GM23338 (cell line): Measurements from ENCODE around the gene RBM33. TPM values are rescaled to one million over a fixed set of nuclear protein-coding genes. Genes with fewer than 3 reads are reported as not detected.

Source experiments
- ATAC-seq: fragments of 200-7000 bp; cut with Tn5 transposase; 3 replicates; pipeline ENCODE4 v1.9.1; 2020
- DNase-seq: peaks from one replicate; pipeline ENCODE4 v3.0.0-alpha.2; 2015; ENCODE audit warnings: low spot score
- H2AFZ ChIP-seq: fragments of 200-600 bp; sonication (generic); 2 replicates; pipeline ENCODE4 v1.8.0; 2016; ENCODE audit warnings: antibody characterized with exemption, mild to moderate bottlenecking, moderate library complexity
- H3F3A ChIP-seq: fragments of 200-600 bp; sonication (generic); replicated peaks from 2 replicates; pipeline ENCODE4 v1.8.0; 2017; ENCODE audit warnings: antibody characterized with exemption, mixed run types, low read depth
- H3K27ac ChIP-seq: fragments of 200-600 bp; sonication (generic); 2 replicates; pipeline ENCODE4 v1.6.1; 2016; ENCODE audit warnings: low read depth
- H3K27me3 ChIP-seq: fragments of 200-600 bp; sonication (generic); 2 replicates; pipeline ENCODE4 v1.8.0; 2016; ENCODE audit warnings: mild to moderate bottlenecking, mixed run types, moderate library complexity; ENCODE audit not compliant: insufficient read depth
- H3K36me3 ChIP-seq: fragments of 200-600 bp; sonication (generic); 2 replicates; pipeline ENCODE4 v1.8.0; 2016; ENCODE audit warnings: mild to moderate bottlenecking; ENCODE audit not compliant: insufficient read depth
- H3K4me1 ChIP-seq: fragments of 200-600 bp; sonication (generic); 2 replicates; pipeline ENCODE4 v1.8.0; 2016; ENCODE audit warnings: mild to moderate bottlenecking, moderate library complexity; ENCODE audit not compliant: insufficient read depth
- H3K4me2 ChIP-seq: fragments of 200-600 bp; sonication (generic); 2 replicates; pipeline ENCODE4 v1.7.1; 2017; ENCODE audit warnings: mixed run types
- H3K4me3 ChIP-seq: fragments of 200-600 bp; sonication (generic); 2 replicates; pipeline ENCODE4 v1.6.1; 2016; ENCODE audit warnings: mixed run types
- H3K79me2 ChIP-seq: fragments of 200-600 bp; sonication (generic); replicated peaks from 2 replicates; pipeline ENCODE4 v1.8.0; 2017; ENCODE audit warnings: mild to moderate bottlenecking; ENCODE audit not compliant: insufficient read depth
- H3K9me2 ChIP-seq: fragments of 200-600 bp; sonication (generic); 2 replicates; pipeline ENCODE4 v1.8.0; 2017; ENCODE audit not compliant: insufficient read depth
- H4K20me1 ChIP-seq: fragments of 200-600 bp; sonication (generic); replicated peaks from 2 replicates; pipeline ENCODE4 v1.8.0; 2017; ENCODE audit warnings: mild to moderate bottlenecking; ENCODE audit not compliant: insufficient read depth
- H3K27ac Mint-ChIP-seq: 2 replicates; pipeline ENCODE4 v1.8.0; 2020; ENCODE audit warnings: inconsistent platforms, mild to moderate bottlenecking, moderate library complexity, mixed read lengths
- H3K27me3 Mint-ChIP-seq: 3 replicates; pipeline ENCODE4 v1.8.0; 2022; ENCODE audit warnings: low read depth, mild to moderate bottlenecking, moderate library complexity, mixed read lengths, inconsistent platforms; ENCODE audit not compliant: insufficient read depth, poor library complexity
- H3K36me3 Mint-ChIP-seq: 3 replicates; pipeline ENCODE4 v1.8.0; 2021; ENCODE audit warnings: low read depth, mild to moderate bottlenecking, inconsistent platforms, moderate library complexity, mixed read lengths
- H3K4me1 Mint-ChIP-seq: 3 replicates; pipeline ENCODE4 v1.8.0; 2020; ENCODE audit warnings: mild to moderate bottlenecking, inconsistent platforms, mixed read lengths
- H3K4me3 Mint-ChIP-seq: 3 replicates; pipeline ENCODE4 v1.8.0; 2021; ENCODE audit warnings: moderate library complexity, mild to moderate bottlenecking, inconsistent platforms, mixed read lengths
- H3K9me3 Mint-ChIP-seq: 3 replicates; pipeline ENCODE4 v1.8.0; 2020; ENCODE audit warnings: moderate library complexity, mild to moderate bottlenecking, inconsistent platforms, mixed read lengths
- EZH2 ChIP-seq: fragments of 200-600 bp; sonication (generic); IDR thresholded peaks from one replicate; pipeline ENCODE4 v1.8.0; 2017; ENCODE audit warnings: antibody characterized with exemption, mild to moderate bottlenecking, low read depth; ENCODE audit not compliant: unreplicated experiment
- EZH2phosphoT487 ChIP-seq: fragments of 200-600 bp; sonication (generic); IDR thresholded peaks from one replicate; pipeline ENCODE4 v1.8.1; 2018; ENCODE audit warnings: antibody characterized with exemption; ENCODE audit not compliant: unreplicated experiment
- JUNB ChIP-seq: IDR thresholded peaks from one replicate; pipeline ENCODE4 v1.6.1; 2016; ENCODE audit warnings: antibody characterized with exemption; ENCODE audit not compliant: unreplicated experiment
- NANOG ChIP-seq: IDR thresholded peaks from 2 replicates; pipeline ENCODE4 v1.6.1; 2016; ENCODE audit warnings: antibody characterized with exemption, borderline replicate concordance
- POLR2AphosphoS5 ChIP-seq: IDR thresholded peaks from 2 replicates; pipeline ENCODE4 v1.6.1; 2016; ENCODE audit warnings: antibody characterized with exemption, low read depth
- STAT1 ChIP-seq: IDR thresholded peaks from one replicate; pipeline ENCODE4 v1.6.1; 2016; ENCODE audit warnings: antibody characterized with exemption; ENCODE audit not compliant: unreplicated experiment
- polyA plus RNA-seq: library from polyadenylated mRNA; unstranded; fragments of >200 nt; fragmentation: Nextera tagmentation; extraction: Ambion mirVana; gene quantifications from 2 replicates; pipeline ENCODE4 v1.2.1, GENCODE V29; 2016
- total RNA-seq: library from RNA; depleted of rRNA; stranded (reverse); fragments of >200 nt; shearing (Covaris generic); gene quantifications from 2 replicates; pipeline ENCODE4 v1.2.3, GENCODE V29; 2014
- TF ChIP-seq, protein P1 (sequence below): fragments of 250-450 bp; sonication (Bioruptor Pico); IDR thresholded peaks from 2 replicates; pipeline ENCODE4 v1.5.0; 2020; ENCODE audit warnings: mild to moderate bottlenecking, moderate library complexity
- TF ChIP-seq, protein P2 (sequence below), 2 experiments: fragments of 200-600 bp in 1 of 2; sonication (generic) in 1 of 2; conservative IDR thresholded peaks; 2 replicates each; pipeline versions ENCODE4 v1.5.1 to v1.6.1; 2016 to 2017; ENCODE audit warnings: antibody characterized with exemption in 2 of 2, low read depth in 2 of 2, mild to moderate bottlenecking in 2 of 2, moderate library complexity in 1 of 2
- TF ChIP-seq, protein P3 (sequence below): IDR thresholded peaks from one replicate; pipeline ENCODE4 v1.6.1; 2018; ENCODE audit warnings: antibody characterized with exemption; ENCODE audit not compliant: unreplicated experiment

The RBM33 gene
- total and polyA plus RNA-seq, 2 experiments from 2014 or later, result 47.7 to 94.7 TPM

DNA sequence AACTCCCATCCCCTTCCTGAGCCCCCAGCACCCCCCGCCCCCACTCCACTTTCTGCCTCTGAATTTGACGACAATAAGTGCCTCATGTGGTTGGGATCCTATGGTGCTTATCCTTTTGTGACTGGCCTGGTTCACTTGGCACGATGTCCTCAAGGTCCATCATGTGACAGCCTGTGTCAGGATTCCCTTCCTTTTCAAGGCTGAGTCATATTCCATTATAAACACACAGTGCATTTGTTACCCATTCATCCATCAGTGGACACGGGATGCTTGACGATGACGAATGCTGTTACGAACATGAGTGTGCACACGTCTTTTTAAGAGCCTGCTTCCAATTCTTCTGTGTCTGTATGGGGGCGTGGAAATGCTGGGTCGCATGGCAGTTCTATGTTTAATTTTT, 141.1 kb downstream of the RBM33 start:
- peaks cover 20% of the 10 kb centered on the region for H3K4me1 Mint-ChIP-seq
- H3K27ac ChIP-seq, result no peak overlapping the region
- TF ChIP-seq, protein P1, sequence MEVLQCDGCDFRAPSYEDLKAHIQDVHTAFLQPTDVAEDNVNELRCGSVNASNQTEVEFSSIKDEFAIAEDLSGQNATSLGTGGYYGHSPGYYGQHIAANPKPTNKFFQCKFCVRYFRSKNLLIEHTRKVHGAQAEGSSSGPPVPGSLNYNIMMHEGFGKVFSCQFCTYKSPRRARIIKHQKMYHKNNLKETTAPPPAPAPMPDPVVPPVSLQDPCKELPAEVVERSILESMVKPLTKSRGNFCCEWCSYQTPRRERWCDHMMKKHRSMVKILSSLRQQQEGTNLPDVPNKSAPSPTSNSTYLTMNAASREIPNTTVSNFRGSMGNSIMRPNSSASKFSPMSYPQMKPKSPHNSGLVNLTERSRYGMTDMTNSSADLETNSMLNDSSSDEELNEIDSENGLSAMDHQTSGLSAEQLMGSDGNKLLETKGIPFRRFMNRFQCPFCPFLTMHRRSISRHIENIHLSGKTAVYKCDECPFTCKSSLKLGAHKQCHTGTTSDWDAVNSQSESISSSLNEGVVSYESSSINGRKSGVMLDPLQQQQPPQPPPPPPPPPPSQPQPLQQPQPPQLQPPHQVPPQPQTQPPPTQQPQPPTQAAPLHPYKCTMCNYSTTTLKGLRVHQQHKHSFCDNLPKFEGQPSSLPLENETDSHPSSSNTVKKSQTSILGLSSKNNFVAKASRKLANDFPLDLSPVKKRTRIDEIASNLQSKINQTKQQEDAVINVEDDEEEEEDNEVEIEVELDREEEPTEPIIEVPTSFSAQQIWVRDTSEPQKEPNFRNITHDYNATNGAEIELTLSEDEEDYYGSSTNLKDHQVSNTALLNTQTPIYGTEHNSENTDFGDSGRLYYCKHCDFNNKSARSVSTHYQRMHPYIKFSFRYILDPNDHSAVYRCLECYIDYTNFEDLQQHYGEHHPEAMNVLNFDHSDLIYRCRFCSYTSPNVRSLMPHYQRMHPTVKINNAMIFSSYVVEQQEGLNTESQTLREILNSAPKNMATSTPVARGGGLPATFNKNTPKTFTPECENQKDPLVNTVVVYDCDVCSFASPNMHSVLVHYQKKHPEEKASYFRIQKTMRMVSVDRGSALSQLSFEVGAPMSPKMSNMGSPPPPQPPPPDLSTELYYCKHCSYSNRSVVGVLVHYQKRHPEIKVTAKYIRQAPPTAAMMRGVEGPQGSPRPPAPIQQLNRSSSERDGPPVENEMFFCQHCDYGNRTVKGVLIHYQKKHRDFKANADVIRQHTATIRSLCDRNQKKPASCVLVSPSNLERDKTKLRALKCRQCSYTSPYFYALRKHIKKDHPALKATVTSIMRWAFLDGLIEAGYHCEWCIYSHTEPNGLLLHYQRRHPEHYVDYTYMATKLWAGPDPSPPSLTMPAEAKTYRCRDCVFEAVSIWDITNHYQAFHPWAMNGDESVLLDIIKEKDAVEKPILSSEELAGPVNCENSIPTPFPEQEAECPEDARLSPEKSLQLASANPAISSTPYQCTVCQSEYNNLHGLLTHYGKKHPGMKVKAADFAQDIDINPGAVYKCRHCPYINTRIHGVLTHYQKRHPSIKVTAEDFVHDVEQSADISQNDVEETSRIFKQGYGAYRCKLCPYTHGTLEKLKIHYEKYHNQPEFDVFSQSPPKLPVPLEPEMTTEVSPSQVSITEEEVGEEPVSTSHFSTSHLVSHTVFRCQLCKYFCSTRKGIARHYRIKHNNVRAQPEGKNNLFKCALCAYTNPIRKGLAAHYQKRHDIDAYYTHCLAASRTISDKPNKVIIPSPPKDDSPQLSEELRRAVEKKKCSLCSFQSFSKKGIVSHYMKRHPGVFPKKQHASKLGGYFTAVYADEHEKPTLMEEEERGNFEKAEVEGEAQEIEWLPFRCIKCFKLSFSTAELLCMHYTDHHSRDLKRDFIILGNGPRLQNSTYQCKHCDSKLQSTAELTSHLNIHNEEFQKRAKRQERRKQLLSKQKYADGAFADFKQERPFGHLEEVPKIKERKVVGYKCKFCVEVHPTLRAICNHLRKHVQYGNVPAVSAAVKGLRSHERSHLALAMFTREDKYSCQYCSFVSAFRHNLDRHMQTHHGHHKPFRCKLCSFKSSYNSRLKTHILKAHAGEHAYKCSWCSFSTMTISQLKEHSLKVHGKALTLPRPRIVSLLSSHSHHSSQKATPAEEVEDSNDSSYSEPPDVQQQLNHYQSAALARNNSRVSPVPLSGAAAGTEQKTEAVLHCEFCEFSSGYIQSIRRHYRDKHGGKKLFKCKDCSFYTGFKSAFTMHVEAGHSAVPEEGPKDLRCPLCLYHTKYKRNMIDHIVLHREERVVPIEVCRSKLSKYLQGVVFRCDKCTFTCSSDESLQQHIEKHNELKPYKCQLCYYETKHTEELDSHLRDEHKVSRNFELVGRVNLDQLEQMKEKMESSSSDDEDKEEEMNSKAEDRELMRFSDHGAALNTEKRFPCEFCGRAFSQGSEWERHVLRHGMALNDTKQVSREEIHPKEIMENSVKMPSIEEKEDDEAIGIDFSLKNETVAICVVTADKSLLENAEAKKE (CRISPR knock-in tag), result no peak
- no peak for TF ChIP-seq NANOG
- 0 out of 2 replicates have a peak, but pooled peaks cover under 1% of the 10 kb centered on the region for H4K20me1 ChIP-seq
- no peaks in the 10 kb centered on the region for H3F3A ChIP-seq
- H3K27ac Mint-ChIP-seq, result no peak overlapping the region
- H2AFZ ChIP-seq, result no peak overlapping the region
- peaks cover 9% of the 10 kb centered on the region; the same call in 2 of the 3 replicates for H3K36me3 Mint-ChIP-seq
- ATAC-seq, result no peak
- no peak overlapping the region for H3K4me3 ChIP-seq
- no peak for DNase-seq
- H3K4me3 Mint-ChIP-seq, result no peak overlapping the region
- H3K4me1 ChIP-seq, result peaks cover 7% of the 10 kb centered on the region; the same call in 1 of the 2 replicates
- no peaks in the 10 kb centered on the region for H3K9me2 ChIP-seq
- peaks cover 23% of the 10 kb centered on the region for H3K27me3 ChIP-seq
- no peak overlapping the region for H3K4me2 ChIP-seq
- no peaks in the 10 kb centered on the region for H3K79me2 ChIP-seq
- H3K9me3 Mint-ChIP-seq, result no peaks in the 10 kb centered on the region
- peaks cover 35% of the 10 kb centered on the region for H3K27me3 Mint-ChIP-seq
- H3K36me3 ChIP-seq, result no peaks in the 10 kb centered on the region

DNA sequence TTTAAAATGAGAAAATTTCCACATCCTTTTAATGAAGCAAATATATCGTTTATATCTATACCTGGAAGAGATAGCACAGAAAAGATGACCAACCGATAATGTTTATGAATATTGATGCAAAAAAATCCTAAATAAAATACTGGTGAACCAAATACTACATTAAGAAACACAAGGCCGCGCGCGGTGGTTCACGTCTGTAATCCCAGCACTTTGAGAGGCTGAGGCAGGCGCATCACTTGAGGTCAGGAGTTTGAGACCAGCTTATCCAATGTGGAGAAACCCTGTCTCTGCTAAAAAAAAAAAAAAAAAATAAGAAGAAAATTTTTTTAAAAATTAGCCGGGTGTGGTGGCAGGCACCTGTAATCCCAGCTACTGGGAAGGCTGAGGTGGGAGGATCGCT, 142.0 kb downstream of the RBM33 start:
- Mint-ChIP-seq H3K4me1 (peaks cover 11% of the 10 kb centered on the region), H3K27ac (no peak overlapping the region), H3K9me3 (peaks cover 3% of the 10 kb centered on the region; the same call in 1 of the 3 replicates), H3K36me3 (peaks cover 3% of the 10 kb centered on the region; the same call in 1 of the 3 replicates), H3K27me3 (peaks cover 30% of the 10 kb centered on the region), H3K4me3 (peak overlapping the region; percentile 67)
- H3F3A ChIP-seq, result no peaks in the 10 kb centered on the region
- H3K79me2 ChIP-seq, result no peaks in the 10 kb centered on the region
- H3K4me2 ChIP-seq, result peak overlapping the region; percentile 86; the same call in 1 of the 2 replicates
- H2AFZ ChIP-seq, result no peak overlapping the region
- DNase-seq (no peak), ATAC-seq (no peak)
- no peak overlapping the region for H3K27ac ChIP-seq
- peak overlapping the region; percentile 70 for H3K4me3 ChIP-seq
- no peaks in the 10 kb centered on the region for H3K9me2 ChIP-seq
- H4K20me1 ChIP-seq, result no peaks in the 10 kb centered on the region
- H3K27me3 ChIP-seq, result peaks cover 23% of the 10 kb centered on the region
- H3K4me1 ChIP-seq, result peaks cover 7% of the 10 kb centered on the region; the same call in 1 of the 2 replicates
- no peaks in the 10 kb centered on the region for H3K36me3 ChIP-seq
- TF ChIP-seq EZH2phosphoT487 (no peak), JUNB (no peak), POLR2AphosphoS5 (no peak), EZH2 (no peak), STAT1 (no peak), NANOG (no peak)
- TF ChIP-seq, protein P2, sequence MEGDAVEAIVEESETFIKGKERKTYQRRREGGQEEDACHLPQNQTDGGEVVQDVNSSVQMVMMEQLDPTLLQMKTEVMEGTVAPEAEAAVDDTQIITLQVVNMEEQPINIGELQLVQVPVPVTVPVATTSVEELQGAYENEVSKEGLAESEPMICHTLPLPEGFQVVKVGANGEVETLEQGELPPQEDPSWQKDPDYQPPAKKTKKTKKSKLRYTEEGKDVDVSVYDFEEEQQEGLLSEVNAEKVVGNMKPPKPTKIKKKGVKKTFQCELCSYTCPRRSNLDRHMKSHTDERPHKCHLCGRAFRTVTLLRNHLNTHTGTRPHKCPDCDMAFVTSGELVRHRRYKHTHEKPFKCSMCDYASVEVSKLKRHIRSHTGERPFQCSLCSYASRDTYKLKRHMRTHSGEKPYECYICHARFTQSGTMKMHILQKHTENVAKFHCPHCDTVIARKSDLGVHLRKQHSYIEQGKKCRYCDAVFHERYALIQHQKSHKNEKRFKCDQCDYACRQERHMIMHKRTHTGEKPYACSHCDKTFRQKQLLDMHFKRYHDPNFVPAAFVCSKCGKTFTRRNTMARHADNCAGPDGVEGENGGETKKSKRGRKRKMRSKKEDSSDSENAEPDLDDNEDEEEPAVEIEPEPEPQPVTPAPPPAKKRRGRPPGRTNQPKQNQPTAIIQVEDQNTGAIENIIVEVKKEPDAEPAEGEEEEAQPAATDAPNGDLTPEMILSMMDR (conservative IDR thresholded peaks at IDR 0.05; ENCODE audit: low read depth in 2 of 2), result no peak
- TF ChIP-seq, protein P3, sequence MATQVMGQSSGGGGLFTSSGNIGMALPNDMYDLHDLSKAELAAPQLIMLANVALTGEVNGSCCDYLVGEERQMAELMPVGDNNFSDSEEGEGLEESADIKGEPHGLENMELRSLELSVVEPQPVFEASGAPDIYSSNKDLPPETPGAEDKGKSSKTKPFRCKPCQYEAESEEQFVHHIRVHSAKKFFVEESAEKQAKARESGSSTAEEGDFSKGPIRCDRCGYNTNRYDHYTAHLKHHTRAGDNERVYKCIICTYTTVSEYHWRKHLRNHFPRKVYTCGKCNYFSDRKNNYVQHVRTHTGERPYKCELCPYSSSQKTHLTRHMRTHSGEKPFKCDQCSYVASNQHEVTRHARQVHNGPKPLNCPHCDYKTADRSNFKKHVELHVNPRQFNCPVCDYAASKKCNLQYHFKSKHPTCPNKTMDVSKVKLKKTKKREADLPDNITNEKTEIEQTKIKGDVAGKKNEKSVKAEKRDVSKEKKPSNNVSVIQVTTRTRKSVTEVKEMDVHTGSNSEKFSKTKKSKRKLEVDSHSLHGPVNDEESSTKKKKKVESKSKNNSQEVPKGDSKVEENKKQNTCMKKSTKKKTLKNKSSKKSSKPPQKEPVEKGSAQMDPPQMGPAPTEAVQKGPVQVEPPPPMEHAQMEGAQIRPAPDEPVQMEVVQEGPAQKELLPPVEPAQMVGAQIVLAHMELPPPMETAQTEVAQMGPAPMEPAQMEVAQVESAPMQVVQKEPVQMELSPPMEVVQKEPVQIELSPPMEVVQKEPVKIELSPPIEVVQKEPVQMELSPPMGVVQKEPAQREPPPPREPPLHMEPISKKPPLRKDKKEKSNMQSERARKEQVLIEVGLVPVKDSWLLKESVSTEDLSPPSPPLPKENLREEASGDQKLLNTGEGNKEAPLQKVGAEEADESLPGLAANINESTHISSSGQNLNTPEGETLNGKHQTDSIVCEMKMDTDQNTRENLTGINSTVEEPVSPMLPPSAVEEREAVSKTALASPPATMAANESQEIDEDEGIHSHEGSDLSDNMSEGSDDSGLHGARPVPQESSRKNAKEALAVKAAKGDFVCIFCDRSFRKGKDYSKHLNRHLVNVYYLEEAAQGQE, result no peak
